Measurements from ENCODE around the gene PNPO. TPM values are rescaled to one million over a fixed set of nuclear protein-coding genes. Genes with fewer than 3 reads are reported as not detected.

Gene PNPO
- total and polyA plus RNA-seq, 2 of the 4 experiments (the other 2 are of a cell fraction): 13.9 to 34.1 TPM

- H3K56ac ChIP-seq (ENCODE audit: extremely low read depth, insufficient read depth, low read length): no peak overlapping the region
- no peak overlapping the region for H4K91ac ChIP-seq (ENCODE audit: insufficient read depth, low read depth, low read length)
- DNase-seq: no peak
- peaks cover 55% of the 10 kb centered on the region for H3K36me3 ChIP-seq (ENCODE audit: control insufficient read depth, insufficient read depth, low read length)
- H2AK9ac ChIP-seq (replicated peaks; ENCODE audit: low read depth, low read length, poor library complexity): no peak overlapping the region
- no peak overlapping the region for H3K9ac ChIP-seq (ENCODE audit: low read depth, low read length)
- no peaks in the 10 kb centered on the region for H3K27me3 ChIP-seq (ENCODE audit: control insufficient read depth, insufficient read depth, low read length)
- no peak overlapping the region for H2BK120ac ChIP-seq (ENCODE audit: low read depth, low read length)
- H2BK15ac ChIP-seq (ENCODE audit: low read depth, low read length): no peak overlapping the region
- ChIA-PET POLR2A (ENCODE audit: unreplicated experiment) (no interaction called here), CTCF (interaction anchor here (0.9 kb wide), 1 partner anchor 10 kb away, joined by 3 read pairs; the partner anchor contains the start of gene CDK5RAP3)
- peaks cover 4 to 6% of the 10 kb centered on the region in 2 experiments; a peak in 2 of 4 replicates for H3K79me1 ChIP-seq (ENCODE audit: low read depth in 1 of 2, low read length in 2 of 2)
- no peaks in the 10 kb centered on the region for H3K9me3 ChIP-seq (ENCODE audit: control insufficient read depth, insufficient read depth, low read length)
- TF ChIP-seq BHLHE40 (IDR thresholded peaks at IDR 0.05; ENCODE audit: low read depth, low read length) (no peak), RCOR1 (IDR thresholded peaks at IDR 0.05; ENCODE audit: insufficient replicate concordance, low read length) (no peak), ELK1 (IDR thresholded peaks at IDR 0.05; ENCODE audit: borderline replicate concordance, low read depth, low read length) (no peak), NFE2L2 (IDR thresholded peaks at IDR 0.05; ENCODE audit: low read depth, low read length) (no peak), RFX5 (IDR thresholded peaks at IDR 0.05; ENCODE audit: low read depth, low read length) (no peak), POLR2A (IDR thresholded peaks at IDR 0.05; ENCODE audit: low read depth, low read length) (no peak), MXI1 (IDR thresholded peaks at IDR 0.05; ENCODE audit: borderline replicate concordance, low read depth, low read length) (no peak), MAFK (IDR thresholded peaks at IDR 0.05; ENCODE audit: low read depth, low read length) (no peak), USF2 (IDR thresholded peaks at IDR 0.05; ENCODE audit: low read depth, low read length) (no peak), SMC3 (IDR thresholded peaks at IDR 0.05; ENCODE audit: low read depth, low read length) (no peak), CTCF (conservative IDR thresholded peaks at IDR 0.05; ENCODE audit: low read depth, low read length) (no peak), CEBPB (IDR thresholded peaks at IDR 0.05; ENCODE audit: low read depth, low read length) (no peak), CHD1 (IDR thresholded peaks at IDR 0.05; ENCODE audit: low read depth, low read length) (no peak), FOS (IDR thresholded peaks at IDR 0.05; ENCODE audit: low read depth, low read length) (no peak), RAD21 (IDR thresholded peaks at IDR 0.05; ENCODE audit: low read length) (no peak)
- no peak for ATAC-seq (ENCODE audit: low read depth)
- H4K20me1 ChIP-seq (ENCODE audit: insufficient read depth, low read length): no peaks in the 10 kb centered on the region; the same call in 1 of the 2 replicates
- dilution Hi-C loops (cut with HindIII; ENCODE audit: low sequenced_read_pairs, unreplicated experiment) (no loop called here), in situ Hi-C loops (cut with MboI; ENCODE audit: low sequenced_read_pairs) (loop anchor here (5.0 kb wide), 1 partner anchor 37 kb away; no protein-coding TSS in a partner anchor), intact Hi-C loops (cut with micrococcal nuclease) (no loop called here)
- no peaks in the 10 kb centered on the region for H3K9me1 ChIP-seq (ENCODE audit: insufficient read depth, low read length)
- H4K8ac ChIP-seq (ENCODE audit: low read depth in 2 of 2, low read length in 2 of 2): no peak overlapping the region
- H3K4me1 ChIP-seq (ENCODE audit: control insufficient read depth, insufficient read depth, low read length): no peaks in the 10 kb centered on the region
- no peak overlapping the region for H4K5ac ChIP-seq (ENCODE audit: low read depth, low read length)
- H3K4me3 ChIP-seq (ENCODE audit: insufficient read depth, low read depth, low read length): no peak overlapping the region
- no peak overlapping the region for H2AK5ac ChIP-seq (ENCODE audit: low read depth, low read length)
- no peak overlapping the region for H3K18ac ChIP-seq (ENCODE audit: low read depth, low read length)
- BruUV-seq (replicated peaks): no TSS peak
- no peak overlapping the region for H3K23ac ChIP-seq (ENCODE audit: low read depth, low read length)
- H3K14ac ChIP-seq (replicated peaks; ENCODE audit: low read depth, low read length): no peak overlapping the region
- no peak overlapping the region for H2BK20ac ChIP-seq (ENCODE audit: low read depth, low read length)
- H3K27ac ChIP-seq (ENCODE audit: insufficient read depth, low read length): no peak overlapping the region
- H2BK5ac ChIP-seq (ENCODE audit: low read depth, low read length, poor library complexity, severe bottlenecking): no peak overlapping the region
- H3K4ac ChIP-seq (ENCODE audit: low read depth, low read length): no peak overlapping the region
- no peak overlapping the region for H2AFZ ChIP-seq (replicated peaks; ENCODE audit: low read length, poor library complexity)
- no peak overlapping the region for H3K4me2 ChIP-seq (ENCODE audit: low read depth, low read length)
These were observed 39.2 kb downstream of the PNPO start for GRCh38 chr17:47980541-47980940.
